PC-9 (cell line): ENCODE data around the gene ABI2.
"Not testable (repeated sequence)": the region's sequence is repeated elsewhere in the genome, so short reads cannot be mapped to it uniquely, and the experiment has no call there.

Experiments
- EZH2 ChIP-seq: fragments of 200-600 bp; sonication (generic); IDR thresholded peaks from 2 replicates; pipeline ENCODE4 v1.8.0; 2017; ENCODE audit warnings: antibody characterized with exemption, low read depth
- TF ChIP-seq, protein P1 (sequence below): fragments of 200-600 bp; sonication (generic); conservative IDR thresholded peaks from 2 replicates; pipeline ENCODE4 v1.6.1; 2017; ENCODE audit warnings: mixed run types, antibody characterized with exemption, mild to moderate bottlenecking, moderate library complexity

DNA sequence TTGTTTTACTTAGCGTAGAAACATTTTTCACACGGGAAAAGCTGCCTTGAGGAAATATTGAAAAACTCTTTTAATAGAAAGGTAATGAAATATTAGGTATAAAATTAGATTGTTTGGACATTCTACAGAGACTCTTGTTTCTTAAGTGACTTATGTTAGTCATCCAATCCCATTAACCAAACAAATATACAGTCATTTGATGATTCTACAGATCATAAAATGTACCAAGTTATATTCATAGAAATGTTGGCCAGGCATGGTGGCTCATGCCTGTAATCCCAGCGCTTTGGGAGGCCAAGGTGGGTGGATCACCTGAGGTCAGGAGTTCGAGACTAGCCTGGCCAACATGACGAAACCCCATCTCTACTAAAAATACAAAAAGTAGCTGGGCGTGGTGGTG lies 60.0 kb downstream of the ABI2 start:
- TF ChIP-seq, protein P1, sequence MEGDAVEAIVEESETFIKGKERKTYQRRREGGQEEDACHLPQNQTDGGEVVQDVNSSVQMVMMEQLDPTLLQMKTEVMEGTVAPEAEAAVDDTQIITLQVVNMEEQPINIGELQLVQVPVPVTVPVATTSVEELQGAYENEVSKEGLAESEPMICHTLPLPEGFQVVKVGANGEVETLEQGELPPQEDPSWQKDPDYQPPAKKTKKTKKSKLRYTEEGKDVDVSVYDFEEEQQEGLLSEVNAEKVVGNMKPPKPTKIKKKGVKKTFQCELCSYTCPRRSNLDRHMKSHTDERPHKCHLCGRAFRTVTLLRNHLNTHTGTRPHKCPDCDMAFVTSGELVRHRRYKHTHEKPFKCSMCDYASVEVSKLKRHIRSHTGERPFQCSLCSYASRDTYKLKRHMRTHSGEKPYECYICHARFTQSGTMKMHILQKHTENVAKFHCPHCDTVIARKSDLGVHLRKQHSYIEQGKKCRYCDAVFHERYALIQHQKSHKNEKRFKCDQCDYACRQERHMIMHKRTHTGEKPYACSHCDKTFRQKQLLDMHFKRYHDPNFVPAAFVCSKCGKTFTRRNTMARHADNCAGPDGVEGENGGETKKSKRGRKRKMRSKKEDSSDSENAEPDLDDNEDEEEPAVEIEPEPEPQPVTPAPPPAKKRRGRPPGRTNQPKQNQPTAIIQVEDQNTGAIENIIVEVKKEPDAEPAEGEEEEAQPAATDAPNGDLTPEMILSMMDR: not testable (repeated sequence)
- TF ChIP-seq EZH2: not testable (repeated sequence)
